ENCODE data around the gene BCAR3.
"Not testable (repeated sequence)": the region's sequence is repeated elsewhere in the genome, so short reads cannot be mapped to it uniquely, and the experiment has no call there.

Gene BCAR3

DNA sequence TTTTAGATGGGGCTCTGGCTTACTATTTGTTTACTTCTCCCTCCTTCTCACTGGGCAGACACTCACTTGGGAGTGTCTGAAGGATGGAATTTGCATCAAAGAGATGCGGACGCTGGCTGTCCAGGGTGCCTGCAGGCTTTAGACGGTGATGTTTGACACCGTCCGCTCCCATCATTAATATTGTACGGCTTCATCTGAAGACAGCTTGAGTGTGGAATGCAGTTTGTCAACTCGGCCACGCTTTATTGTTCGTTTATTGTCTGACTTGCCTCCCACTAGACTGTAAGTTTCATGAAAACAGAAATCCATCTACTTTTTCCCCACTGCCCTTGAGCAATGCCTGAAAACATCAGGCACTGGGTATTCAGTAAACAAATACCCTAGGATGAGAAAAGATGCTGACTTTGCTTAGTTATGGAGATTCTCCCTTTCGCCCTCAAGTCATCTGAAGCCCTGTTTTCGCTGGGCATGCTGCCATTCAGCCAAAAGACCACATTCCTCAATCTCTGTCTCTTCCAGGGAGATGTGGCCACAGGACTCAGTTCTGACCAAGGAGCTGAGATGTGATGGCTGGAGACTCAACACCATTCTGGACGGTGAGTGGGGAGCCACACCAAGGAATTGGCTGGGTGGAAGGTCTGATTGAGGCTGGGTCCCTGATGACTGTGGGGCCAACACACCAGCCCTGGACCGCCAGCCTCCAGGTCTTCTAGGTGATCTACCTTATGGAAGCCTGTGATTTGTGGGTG is 87.6 kb downstream of the BCAR3 start:
- no peak for DNase-seq

DNA sequence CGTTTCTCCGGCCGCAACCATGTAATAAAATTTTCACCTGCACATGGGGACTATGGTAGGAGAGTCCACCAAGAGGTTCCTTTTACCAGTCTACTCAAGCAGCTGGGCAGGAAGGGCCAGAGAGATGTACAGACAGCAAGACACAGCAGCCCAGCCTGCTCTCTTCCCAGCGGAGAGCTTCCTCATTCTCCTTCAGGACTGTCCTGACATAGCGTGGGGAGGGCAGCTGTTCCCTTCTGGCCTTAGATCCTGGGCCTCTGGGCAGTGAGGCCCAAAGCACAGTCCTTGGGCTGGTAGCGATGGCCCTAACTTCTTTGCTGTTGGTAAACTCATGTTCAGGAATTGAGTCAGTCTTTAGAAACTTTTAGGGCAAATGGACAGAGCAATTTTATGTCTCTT is 89.1 kb downstream of the BCAR3 start:
- DNase-seq = no peak

DNA sequence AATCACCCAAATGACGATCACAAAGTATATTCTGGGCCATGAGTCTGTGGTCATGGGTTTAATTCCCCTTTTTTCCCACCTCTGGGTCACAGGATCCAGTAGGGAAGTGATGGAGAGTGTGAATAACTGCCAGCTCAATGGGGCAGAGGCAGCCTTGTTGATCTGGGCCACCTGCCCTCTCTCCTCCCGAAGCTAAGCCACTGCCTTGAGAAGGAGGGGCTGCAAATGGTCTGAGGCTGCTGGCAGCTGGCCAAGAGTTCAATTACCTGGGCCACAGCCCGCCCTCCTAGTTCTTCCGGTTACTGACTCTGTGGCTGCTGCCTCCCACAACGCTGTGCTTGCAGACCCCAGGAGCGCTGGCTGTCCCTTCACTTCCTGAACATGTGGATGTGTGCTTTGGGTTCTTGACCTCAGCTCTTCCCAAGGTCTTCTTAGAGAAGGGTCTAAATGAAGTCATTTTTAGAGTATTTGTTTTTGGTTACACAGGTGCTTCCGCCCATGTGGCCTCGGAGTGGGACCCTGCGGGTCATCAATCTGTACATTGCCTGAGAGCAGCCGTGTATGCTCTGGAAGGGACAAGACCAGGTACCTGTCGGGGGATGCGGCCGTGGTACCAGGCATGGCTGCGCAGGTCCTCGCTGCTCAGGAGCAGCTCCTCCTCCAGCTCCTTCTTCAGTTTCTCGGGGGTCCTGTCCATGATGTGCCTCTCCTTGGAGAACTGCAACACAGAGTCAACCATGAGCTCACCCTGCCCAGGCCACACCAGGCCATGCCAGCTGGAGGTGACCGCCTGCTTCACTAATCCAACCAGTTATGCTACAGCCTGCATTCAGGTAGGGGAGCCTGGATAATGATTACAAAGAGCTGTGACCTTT is 89.7 kb downstream of the BCAR3 start:
- DNase-seq = peak; percentile 17

DNA sequence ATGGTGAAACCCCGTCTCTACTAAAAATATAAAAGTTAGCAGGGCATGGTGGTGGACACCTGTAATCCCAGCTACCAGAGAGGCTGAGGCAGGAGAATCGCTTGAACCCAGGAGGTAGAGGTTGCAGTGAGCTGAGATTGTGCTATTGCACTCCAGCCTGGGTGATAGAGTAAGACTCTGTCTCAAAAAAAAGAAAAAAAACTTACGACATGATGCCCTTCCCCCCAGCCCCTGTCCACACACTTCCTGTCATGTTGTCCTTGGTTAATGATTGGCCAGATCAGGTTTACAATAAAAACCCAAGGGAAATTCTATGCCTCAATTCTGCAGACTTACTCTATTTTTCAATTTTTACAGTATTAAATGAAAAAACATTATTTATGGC is 90.4 kb downstream of the BCAR3 start:
- not testable (repeated sequence) for DNase-seq

DNA sequence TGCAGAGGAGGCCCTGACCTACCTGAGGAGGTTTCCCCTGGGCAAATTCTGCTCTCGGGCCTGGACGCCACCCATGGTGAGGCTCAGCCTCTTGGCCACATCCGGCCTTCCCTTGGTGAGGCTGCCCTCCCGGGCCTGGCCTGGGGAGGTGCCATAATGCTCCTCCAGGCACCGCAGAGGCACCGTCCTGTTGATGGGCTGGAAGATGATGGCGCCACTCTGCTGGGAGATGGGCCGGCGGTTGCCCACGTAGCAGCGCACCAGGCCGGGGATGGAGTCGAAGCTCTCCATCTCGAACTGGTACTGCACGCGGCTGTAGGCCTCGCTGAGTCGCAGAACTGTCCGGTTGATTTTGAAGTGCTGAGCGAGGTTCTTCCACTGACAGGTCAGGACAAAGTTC is 92.7 kb downstream of the BCAR3 start:
- DNase-seq = no peak

DNA sequence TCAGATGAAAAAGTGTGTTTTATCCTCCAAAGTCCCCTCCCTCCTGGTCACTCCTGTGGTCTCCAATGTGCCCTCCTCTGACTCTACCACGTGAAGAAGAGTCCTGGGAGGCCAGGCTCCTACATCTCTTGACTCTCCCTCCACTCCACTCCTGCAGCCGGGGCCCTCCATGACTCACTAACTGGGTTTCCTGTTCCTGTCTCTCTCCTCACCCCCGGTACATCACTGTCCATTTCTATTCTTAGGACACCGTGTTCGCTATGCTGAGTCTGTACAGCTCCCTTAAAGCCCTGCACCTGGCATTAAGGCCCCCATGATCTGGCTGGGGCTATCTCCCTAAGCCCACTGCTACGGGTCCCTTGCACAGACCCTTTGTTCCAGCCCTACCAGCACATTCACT is 93.4 kb downstream of the BCAR3 start:
- no peak for DNase-seq

DNA sequence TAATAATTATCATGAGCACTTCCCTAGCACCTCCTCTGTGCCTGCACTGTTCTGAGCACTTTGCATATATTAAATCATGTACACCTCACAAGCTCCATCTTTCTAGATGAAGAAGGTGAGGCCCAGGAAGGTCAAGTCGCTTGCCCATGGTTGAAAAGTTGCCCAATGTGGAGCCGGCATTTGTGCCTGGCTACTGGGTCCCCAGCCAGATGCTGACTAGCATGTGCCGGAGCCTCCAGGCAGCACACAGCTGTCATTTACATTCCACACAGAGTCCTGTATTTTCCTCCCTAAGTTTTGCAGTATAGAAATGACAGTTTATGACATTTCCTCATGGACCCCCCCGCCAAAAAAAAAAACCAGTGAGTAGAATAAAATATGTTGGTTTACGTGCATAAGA is 94.3 kb downstream of the BCAR3 start:
- DNase-seq = no peak

DNA sequence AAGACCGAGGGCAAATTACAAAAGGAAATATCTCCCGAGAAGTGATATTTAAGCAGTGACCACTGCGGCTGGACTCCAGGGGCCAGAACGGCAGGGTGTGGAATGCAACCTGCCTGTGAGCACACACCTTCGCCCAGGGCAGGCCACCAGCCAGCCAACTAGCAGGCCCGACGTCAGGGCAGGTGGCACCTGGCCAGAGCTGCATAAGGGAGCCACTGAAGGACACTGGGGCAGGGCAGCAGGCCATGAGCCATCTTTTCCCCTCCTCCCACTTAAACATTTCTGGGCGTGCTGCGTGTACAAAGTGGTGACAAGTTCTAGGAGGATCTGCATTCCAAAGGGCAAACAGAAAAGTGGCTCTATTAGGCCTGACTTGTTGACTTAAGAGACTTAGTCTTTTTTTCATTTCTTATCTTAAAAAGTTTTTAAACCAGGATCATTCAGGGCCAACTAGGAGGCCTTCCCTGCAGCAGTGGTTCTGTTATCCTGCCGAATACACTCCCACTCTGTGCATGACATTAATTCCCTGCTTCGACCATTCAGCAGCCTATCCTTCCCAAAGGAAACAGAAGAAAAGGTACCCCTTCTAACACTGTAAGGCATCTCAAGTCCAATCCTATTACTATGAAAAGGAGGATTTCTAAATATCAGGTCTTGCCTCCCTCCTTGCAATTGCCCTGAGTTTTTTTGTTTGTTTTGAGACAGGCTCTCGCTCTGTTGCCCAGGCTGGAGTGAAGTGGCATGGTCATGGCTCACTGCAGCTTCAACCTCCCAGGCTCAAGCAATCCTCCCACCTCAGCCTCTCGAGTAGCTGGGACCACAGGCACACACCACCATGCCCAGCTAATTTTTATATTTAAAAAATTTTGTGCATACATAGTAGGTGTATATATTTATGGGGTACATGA is 96.3 kb downstream of the BCAR3 start:
- DNase-seq = no peak

DNA sequence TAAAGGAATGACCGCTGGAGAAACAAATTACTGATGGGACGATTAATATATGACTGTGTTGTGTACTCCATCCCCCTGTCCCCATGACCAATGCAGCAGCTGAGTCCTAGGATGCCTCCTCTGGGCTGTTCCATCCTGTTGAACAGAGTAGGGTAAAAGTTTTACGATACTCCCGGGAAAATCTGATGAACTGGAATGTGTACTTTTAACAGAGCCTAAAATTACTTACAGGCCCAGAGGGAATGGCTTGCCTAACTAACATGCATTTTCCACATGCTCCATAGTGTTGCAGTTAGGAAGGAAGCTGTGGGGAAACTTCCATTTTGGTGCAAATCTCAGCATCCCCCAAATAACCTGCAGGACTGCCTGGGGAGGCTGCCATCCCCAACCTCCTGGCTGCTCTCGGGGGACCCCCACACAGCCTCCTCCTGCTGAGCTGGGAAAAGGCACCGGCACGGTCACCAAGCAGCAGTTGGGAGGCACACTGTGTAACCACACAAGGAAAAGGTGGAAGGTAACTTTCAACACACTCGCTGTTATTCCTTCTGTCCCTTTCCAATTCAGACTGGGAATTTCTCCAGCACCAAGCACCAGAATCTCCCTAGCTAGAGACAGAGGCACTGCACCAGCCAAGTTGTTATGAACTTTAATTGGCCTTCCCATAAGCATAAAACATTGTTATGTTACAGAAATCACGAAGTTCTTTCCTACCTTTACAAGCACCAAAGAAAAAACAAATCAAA is 97.2 kb downstream of the BCAR3 start:
- DNase-seq = no peak

DNA sequence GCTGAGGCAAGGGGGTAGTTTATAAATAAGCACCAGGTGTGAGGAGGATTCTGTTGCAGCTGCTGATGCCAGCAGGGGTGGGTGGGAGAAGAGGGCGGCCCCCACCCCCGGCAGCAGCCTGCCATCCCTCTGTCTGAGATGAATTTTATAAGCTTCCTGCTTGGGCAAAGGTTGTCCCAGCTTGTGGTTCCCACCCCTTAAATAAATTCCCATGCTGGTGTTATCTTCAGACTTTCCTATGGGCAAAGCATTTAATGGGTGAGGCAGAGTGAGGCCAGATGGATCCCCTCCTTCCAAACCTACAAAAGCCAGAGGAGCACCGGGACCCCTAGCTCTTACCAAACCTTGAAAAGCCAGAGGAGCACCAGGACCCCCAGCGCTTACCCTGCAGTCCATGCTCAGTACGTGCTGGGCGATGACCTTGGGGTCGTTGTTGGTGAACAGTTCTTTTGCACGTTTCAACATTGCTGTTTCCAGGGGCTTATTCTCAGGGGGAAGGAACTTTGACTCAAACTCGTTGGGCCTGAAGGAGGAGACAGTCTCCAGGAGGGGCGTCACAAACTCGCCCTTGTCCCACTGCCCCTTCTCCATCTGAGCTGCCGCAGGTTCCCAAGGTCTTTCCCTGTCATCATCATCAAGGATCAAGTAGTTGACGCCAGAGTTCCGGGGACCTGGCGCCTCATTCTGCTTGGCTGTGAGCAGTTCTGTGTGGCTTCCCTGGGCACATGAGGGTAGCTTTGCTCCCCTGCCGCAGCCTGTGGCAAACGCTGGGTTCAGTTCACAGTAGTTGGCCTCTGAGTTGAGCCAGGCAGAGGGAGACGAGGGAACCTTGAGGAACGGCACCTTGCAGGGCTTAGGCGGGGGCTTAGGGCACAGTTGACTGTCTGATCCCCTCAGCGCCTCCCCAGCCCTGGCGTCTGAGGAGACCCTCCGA is 99.5 kb downstream of the BCAR3 start:
- DNase-seq = no peak

DNA sequence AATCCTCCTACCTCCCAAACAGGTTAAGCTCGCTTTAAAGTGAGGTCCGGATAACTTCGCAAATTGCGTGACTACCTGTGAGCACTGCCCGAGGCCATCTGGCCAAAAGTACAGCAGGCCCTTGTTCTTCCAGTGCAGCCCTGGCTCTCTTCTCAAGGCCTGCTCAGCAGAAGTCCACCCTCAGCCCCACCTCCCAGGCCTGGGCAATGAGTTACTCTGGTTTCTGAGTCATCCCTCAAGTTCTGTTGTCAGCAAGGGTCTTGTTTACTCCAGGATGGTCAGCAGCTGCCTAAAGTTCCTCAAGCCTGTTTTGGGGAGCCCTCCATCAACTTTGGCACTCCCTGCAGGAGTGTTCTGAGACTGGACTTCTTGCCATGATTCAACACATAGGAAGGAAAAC is 101.7 kb downstream of the BCAR3 start:
- no peak for DNase-seq

DNA sequence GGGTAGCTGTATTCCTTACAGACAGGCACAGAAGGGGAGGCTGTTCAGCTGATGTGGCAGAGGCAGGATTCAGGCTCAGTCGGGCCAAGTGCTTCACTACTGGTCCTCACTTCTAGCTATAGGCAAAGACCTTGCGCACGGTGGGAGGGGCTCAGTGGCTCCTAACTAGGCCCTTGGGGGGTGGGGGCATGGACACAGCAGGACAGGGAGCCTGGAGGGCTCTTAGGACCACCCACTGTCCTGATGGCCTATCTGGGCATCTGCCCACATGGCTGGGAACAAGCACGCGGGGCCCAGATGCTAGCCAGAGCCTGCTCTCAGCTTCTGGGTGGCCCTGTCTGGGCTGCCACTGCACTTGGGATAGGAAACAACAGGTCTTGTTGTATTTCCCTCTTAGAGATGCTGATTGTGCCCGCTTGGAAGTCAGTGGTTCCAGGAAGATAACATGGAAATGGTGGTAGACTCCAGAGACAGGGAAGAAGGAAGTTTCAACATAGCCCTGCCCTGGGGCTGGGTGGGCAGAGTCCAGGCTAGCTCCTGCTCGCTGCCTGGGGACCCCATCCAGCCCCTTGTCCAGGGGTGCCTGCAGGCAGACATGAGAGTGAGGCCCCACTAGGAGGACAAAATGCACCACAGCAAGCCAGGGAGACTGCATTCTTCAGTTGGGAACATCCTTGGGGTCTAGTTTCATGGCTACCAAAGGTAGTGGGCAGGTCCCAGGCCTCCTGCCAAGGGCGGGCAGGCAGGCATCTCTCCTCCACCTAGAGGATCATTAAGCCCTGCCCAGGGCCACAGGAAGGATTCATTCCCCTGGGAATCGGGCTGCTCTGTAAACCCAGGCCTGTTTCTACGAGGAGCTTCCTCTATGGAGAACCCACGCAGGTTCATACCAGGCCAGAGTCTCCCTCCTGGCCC is 102.5 kb downstream of the BCAR3 start:
- DNase-seq = no peak

DNA sequence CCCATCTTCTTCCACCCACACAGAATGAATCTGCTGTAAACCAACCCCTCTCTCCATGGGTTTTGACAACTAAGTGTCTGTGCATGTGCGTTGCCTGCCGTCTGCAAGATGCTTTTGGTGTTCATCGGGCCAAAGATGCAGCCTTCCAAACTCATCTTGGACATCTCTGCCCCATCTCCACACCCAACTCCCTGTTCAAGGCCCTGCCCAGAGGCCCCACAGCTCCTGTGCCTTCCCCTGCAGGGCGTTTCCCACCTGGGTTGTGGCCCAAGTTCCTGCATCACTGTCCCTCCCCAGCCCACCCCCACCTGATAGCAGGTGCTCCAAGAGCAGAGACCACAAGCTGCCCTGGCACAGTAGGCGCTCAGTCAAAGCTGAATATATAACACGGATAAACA is 103.2 kb downstream of the BCAR3 start:
- no peak for DNase-seq

DNA sequence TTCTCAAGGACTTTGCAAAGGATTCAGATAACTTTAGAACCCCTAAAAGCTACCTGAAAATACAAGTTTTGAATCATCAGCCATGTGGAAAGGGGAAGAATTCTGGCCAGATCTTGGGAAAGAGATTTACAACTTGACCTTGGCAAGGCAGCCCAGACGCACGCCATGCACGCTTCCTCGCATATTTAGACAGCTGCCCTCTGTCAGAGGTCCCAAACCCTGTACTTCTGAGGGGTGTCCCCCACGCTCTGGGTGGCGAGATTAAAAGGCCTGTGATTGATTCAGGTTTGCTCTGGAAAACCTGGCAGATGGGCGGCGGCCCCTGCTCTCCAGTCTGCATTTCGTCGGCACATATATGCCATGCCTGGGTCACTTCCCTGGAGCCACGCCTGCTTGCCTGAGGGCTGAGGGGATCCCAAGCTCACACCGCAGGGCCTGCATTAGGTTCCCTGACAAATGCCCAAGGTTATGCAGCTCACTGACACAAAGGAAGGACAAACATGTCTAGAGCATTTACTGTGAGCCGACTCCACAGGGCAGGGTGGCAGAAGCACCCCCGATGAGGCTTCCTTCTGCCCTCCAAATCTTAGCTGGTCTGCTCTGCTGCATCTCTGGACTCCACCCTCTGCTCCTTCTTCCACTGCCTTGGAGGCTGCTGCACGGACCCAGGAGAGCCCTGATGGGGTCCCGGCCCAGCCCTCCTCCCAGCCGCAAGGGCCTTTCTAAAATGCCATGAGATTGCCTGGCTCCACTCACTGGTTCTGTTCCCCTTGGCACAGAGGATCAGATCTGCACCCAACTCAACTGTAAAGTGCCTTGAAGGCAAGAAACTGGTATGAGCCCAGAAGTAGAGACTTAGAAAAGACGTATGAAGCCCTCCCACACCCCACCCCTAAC is 103.9 kb downstream of the BCAR3 start:
- DNase-seq = no peak

DNA sequence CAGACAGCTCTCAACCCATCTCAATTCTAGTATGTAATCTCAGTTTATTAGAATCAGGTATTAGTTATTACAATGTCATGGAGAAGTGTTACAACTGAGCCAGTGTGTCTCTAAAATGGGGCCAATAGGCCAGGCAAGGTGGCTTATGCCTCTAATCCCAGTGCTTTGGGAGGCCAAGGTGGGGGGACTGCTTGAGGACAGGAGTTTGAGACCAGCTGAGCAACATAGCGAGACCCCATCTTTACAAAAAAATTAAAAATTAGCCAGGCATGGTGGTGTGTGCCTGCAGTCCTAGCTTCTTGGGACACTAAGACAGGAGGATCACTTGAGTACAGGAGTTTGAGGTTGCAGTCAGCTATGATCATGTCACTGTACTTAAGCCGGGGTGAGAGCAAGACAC is 104.9 kb downstream of the BCAR3 start:
- DNase-seq = no peak

DNA sequence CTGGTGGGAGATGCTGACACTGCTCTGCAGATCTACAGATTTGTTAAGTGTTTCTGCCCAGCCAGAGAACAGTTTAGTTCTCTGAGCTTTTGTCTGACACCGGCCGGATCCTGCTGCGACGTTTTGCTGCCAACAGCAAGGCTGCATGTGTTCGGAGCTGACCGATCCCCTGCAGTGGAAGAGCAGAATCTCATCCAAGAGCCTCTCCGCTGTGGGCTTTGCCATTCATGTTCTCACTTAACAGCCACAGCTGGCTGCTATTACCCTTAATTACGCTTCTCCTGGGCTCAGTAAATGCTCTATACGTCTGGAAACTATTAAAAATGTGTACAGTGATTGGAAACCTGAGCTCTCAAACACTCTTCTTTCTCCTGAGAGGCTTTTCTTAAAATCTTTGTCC is 105.3 kb downstream of the BCAR3 start:
- DNase-seq = no peak

DNA sequence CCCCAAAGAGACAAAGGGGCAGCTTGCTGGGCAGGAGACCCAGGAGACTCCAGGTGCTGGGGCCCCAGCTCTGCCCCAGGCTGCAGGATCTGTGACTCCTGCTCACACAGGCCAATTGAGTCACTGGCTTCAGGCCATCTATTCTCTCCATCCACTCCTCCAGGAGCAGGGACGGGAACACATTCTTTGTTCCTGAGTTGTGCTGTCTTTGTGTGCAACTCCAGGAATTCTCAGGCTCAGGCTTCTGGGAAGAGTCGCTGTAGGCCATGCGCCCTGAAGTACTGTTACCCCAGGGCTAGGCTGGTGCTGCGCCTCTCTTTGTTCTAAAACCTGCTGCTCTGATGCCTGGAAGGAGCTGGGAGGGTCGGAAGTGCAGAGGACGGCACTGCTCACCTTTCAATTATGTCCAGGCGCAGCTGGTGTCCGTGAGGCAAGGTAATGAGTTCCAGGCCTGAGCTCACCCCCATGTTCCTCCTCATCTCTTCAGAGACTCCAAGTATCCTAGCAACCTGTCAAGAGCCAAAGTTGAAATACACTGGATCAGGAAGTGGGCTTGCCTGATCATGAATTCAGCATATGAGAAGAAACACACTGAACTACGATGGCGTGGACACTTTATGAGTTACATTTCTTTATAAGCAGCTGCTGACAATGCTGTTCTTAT is 105.9 kb downstream of the BCAR3 start:
- no peak for DNase-seq

DNA sequence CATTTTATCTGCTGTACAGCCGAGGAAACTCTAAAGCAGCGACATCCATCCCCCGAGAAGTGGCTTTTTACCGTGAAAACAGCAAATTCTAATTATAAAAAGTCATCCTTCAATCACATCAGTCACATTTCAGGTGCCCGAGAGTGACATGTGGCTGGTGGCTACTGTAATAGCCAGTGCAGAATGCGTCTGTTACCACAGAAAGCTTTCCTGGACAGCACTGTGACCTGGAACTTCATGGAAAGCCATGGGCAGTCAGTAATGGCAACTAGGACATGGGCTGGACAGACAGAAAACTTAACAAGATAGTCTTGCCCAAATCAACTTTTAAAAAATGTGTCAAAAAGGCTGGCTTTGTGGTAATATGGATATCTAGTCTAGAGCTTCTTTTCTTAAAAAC is 106.6 kb downstream of the BCAR3 start:
- no peak for DNase-seq

DNA sequence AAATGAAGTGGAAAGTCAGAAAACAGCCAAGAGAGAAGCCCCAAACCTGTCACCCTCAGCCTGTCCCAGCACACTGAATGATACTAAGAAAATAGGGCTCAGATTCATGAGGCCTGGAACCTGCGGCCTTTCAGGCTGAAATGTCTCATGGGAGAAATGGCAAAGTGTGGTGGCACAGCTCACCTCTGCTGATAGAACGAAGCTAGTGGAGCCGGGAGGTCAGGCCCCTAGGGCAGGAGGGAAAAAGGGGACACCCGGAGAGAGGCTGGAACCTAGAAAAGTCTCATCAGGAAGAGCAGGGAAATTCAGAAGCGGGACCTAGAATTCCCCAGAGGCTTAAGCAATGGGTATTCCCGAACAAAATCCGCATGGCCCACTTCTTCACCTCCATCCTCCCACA is 107.1 kb downstream of the BCAR3 start:
- DNase-seq = no peak
